Memory B cell (primary cell): ENCODE measurements around the gene PARP11.

Source experiments
- ATAC-seq: fragments of 150-1000 bp; cut with Tn5 transposase; 2 replicates; pipeline ENCODE4 v1.10.0; 2021; ENCODE audit warnings: low read depth, mild to moderate bottlenecking, moderate library complexity
- DNase-seq, 2 donors: peaks; one replicate each; pipeline ENCODE4 v3.0.0; 2022; ENCODE audit warnings: low spot score in 2 of 2
- H3K27ac Mint-ChIP-seq: one replicate; pipeline ENCODE4 v1.8.0; 2022; ENCODE audit warnings: mild to moderate bottlenecking, moderate library complexity, mixed read lengths
- H3K27me3 Mint-ChIP-seq: one replicate; pipeline ENCODE4 v1.8.0; 2022; ENCODE audit warnings: mixed read lengths
- H3K36me3 Mint-ChIP-seq: one replicate; pipeline ENCODE4 v1.8.0; 2022; ENCODE audit warnings: mild to moderate bottlenecking, mixed read lengths
- H3K4me1 Mint-ChIP-seq: one replicate; pipeline ENCODE4 v1.8.0; 2022; ENCODE audit warnings: mixed read lengths
- H3K4me3 Mint-ChIP-seq: one replicate; pipeline ENCODE4 v1.8.0; 2022; ENCODE audit warnings: mild to moderate bottlenecking, moderate library complexity, mixed read lengths
- H3K9me3 Mint-ChIP-seq: one replicate; pipeline ENCODE4 v1.8.0; 2022; ENCODE audit warnings: mixed read lengths

The PARP11 gene

GRCh38 chr12:3872800-3873636, at the start of gene PARP11:
PARP11 (minus strand) TSS chr12:3873399; CDS start chr12:3873229, 170 bp downstream.
- Mint-ChIP-seq H3K27ac (peak within 1 kb of the TSS; percentile 99), H3K4me1 (peaks cover 28% of the 10 kb centered on the region), H3K27me3 (peaks cover 4% of the 10 kb centered on the region), H3K36me3 (peaks cover 7% of the 10 kb centered on the region), H3K9me3 (no peaks in the 10 kb centered on the region), H3K4me3 (peak within 1 kb of the TSS; percentile 98)
- ATAC-seq (peak; percentile 95), DNase-seq (peak; percentile 91 to 95)

GRCh38 chr12:3922033-3922432, 48.8 kb upstream of the PARP11 start:
- DNase-seq, result no peak
- no peaks in the 10 kb centered on the region for H3K4me1 Mint-ChIP-seq
- ATAC-seq, result no peak
- H3K9me3 Mint-ChIP-seq, result no peaks in the 10 kb centered on the region
- peaks cover 2% of the 10 kb centered on the region for H3K36me3 Mint-ChIP-seq
- no peak overlapping the region for H3K27ac Mint-ChIP-seq
- H3K4me3 Mint-ChIP-seq, result no peak overlapping the region
- peaks cover 20% of the 10 kb centered on the region for H3K27me3 Mint-ChIP-seq

GRCh38 chr12:3921526-3921925, 48.3 kb upstream of the PARP11 start:
- peaks cover 20% of the 10 kb centered on the region for H3K27me3 Mint-ChIP-seq
- H3K4me3 Mint-ChIP-seq, result no peak overlapping the region
- no peaks in the 10 kb centered on the region for H3K4me1 Mint-ChIP-seq
- H3K36me3 Mint-ChIP-seq, result peaks cover 2% of the 10 kb centered on the region
- no peak for DNase-seq
- H3K9me3 Mint-ChIP-seq, result no peaks in the 10 kb centered on the region
- ATAC-seq, result no peak
- H3K27ac Mint-ChIP-seq, result no peak overlapping the region

GRCh38 chr12:3921151-3921471, 47.9 kb upstream of the PARP11 start:
- H3K9me3 Mint-ChIP-seq, result no peaks in the 10 kb centered on the region
- no peak overlapping the region for H3K4me3 Mint-ChIP-seq
- H3K4me1 Mint-ChIP-seq, result no peaks in the 10 kb centered on the region
- H3K27me3 Mint-ChIP-seq, result peaks cover 16% of the 10 kb centered on the region
- DNase-seq, result no peak
- ATAC-seq, result no peak
- no peaks in the 10 kb centered on the region for H3K36me3 Mint-ChIP-seq
- no peak overlapping the region for H3K27ac Mint-ChIP-seq

- no peak overlapping the region for H3K4me3 Mint-ChIP-seq
- H3K9me3 Mint-ChIP-seq, result no peaks in the 10 kb centered on the region
- no peak overlapping the region for H3K27ac Mint-ChIP-seq
- H3K27me3 Mint-ChIP-seq, result peaks cover 12% of the 10 kb centered on the region
- ATAC-seq, result no peak
- no peaks in the 10 kb centered on the region for H3K4me1 Mint-ChIP-seq
- no peaks in the 10 kb centered on the region for H3K36me3 Mint-ChIP-seq
- DNase-seq, result no peak
Observed at GRCh38 chr12:3920351-3921150, 47.4 kb upstream of the PARP11 start.

GRCh38 chr12:3913278-3913677, 40.1 kb upstream of the PARP11 start:
- H3K9me3 Mint-ChIP-seq, result peaks cover 10% of the 10 kb centered on the region
- peaks cover 2% of the 10 kb centered on the region for H3K36me3 Mint-ChIP-seq
- ATAC-seq (no peak), DNase-seq (no peak)
- peaks cover 2% of the 10 kb centered on the region for H3K27me3 Mint-ChIP-seq
- no peak overlapping the region for H3K4me3 Mint-ChIP-seq
- H3K4me1 Mint-ChIP-seq, result no peaks in the 10 kb centered on the region
- H3K27ac Mint-ChIP-seq, result no peak overlapping the region

- H3K4me1 Mint-ChIP-seq, result no peaks in the 10 kb centered on the region
- peaks cover 10% of the 10 kb centered on the region for H3K9me3 Mint-ChIP-seq
- H3K36me3 Mint-ChIP-seq, result peaks cover 2% of the 10 kb centered on the region
- H3K27ac Mint-ChIP-seq, result no peak overlapping the region
- no peak overlapping the region for H3K4me3 Mint-ChIP-seq
- no peak for DNase-seq
- peaks cover 2% of the 10 kb centered on the region for H3K27me3 Mint-ChIP-seq
- no peak for ATAC-seq
Observed at GRCh38 chr12:3912863-3913262, 39.7 kb upstream of the PARP11 start.

- no peak overlapping the region for H3K27ac Mint-ChIP-seq
- ATAC-seq, result no peak
- H3K27me3 Mint-ChIP-seq, result peaks cover 3% of the 10 kb centered on the region
- peaks cover 10% of the 10 kb centered on the region for H3K9me3 Mint-ChIP-seq
- no peak for DNase-seq
- H3K36me3 Mint-ChIP-seq, result peaks cover 2% of the 10 kb centered on the region
- no peaks in the 10 kb centered on the region for H3K4me1 Mint-ChIP-seq
- no peak overlapping the region for H3K4me3 Mint-ChIP-seq
Observed at GRCh38 chr12:3911409-3911808, 38.2 kb upstream of the PARP11 start.

- no peaks in the 10 kb centered on the region for H3K4me1 Mint-ChIP-seq
- no peak overlapping the region for H3K4me3 Mint-ChIP-seq
Observed at GRCh38 chr12:3905664-3906063, 32.5 kb upstream of the PARP11 start.

GRCh38 chr12:3904999-3905398, 31.8 kb upstream of the PARP11 start:
- DNase-seq (no peak), ATAC-seq (no peak)
- Mint-ChIP-seq H3K27ac (no peak overlapping the region), H3K4me1 (no peaks in the 10 kb centered on the region), H3K4me3 (no peak overlapping the region), H3K27me3 (peaks cover 8% of the 10 kb centered on the region), H3K36me3 (peaks cover 2% of the 10 kb centered on the region), H3K9me3 (peaks cover 2% of the 10 kb centered on the region)

More at GRCh38 chr12:3905664-3906063, 32.5 kb upstream of the PARP11 start:
- H3K36me3 Mint-ChIP-seq, result peaks cover 2% of the 10 kb centered on the region
- no peak overlapping the region for H3K27ac Mint-ChIP-seq
- ATAC-seq (no peak), DNase-seq (no peak)
- H3K27me3 Mint-ChIP-seq, result peaks cover 6% of the 10 kb centered on the region
- H3K9me3 Mint-ChIP-seq, result peaks cover 2% of the 10 kb centered on the region

- no peaks in the 10 kb centered on the region for H3K4me1 Mint-ChIP-seq
- peaks cover 12% of the 10 kb centered on the region for H3K27me3 Mint-ChIP-seq
Observed at GRCh38 chr12:3902921-3903320, 29.7 kb upstream of the PARP11 start.

GRCh38 chr12:3901116-3901515, 27.9 kb upstream of the PARP11 start:
- H3K27ac Mint-ChIP-seq, result no peak overlapping the region
- peaks cover 2% of the 10 kb centered on the region for H3K36me3 Mint-ChIP-seq
- H3K4me1 Mint-ChIP-seq, result peaks cover 2% of the 10 kb centered on the region
- H3K9me3 Mint-ChIP-seq, result peaks cover 2% of the 10 kb centered on the region
- ATAC-seq (no peak), DNase-seq (no peak)
- H3K27me3 Mint-ChIP-seq, result peaks cover 11% of the 10 kb centered on the region
- no peak overlapping the region for H3K4me3 Mint-ChIP-seq

More at GRCh38 chr12:3902921-3903320, 29.7 kb upstream of the PARP11 start:
- Mint-ChIP-seq H3K36me3 (peaks cover 2% of the 10 kb centered on the region), H3K4me3 (no peak overlapping the region), H3K27ac (no peak overlapping the region), H3K9me3 (peaks cover 2% of the 10 kb centered on the region)
- DNase-seq (no peak), ATAC-seq (no peak)

GRCh38 chr12:3898756-3899155, 25.6 kb upstream of the PARP11 start:
- H3K36me3 Mint-ChIP-seq, result peaks cover 2% of the 10 kb centered on the region
- no peak for ATAC-seq
- H3K27me3 Mint-ChIP-seq, result peaks cover 10% of the 10 kb centered on the region
- H3K27ac Mint-ChIP-seq, result no peak overlapping the region
- DNase-seq, result no peak
- peaks cover 2% of the 10 kb centered on the region for H3K9me3 Mint-ChIP-seq
- H3K4me3 Mint-ChIP-seq, result no peak overlapping the region
- peaks cover 2% of the 10 kb centered on the region for H3K4me1 Mint-ChIP-seq

GRCh38 chr12:3897371-3897971, 24.3 kb upstream of the PARP11 start:
- Mint-ChIP-seq H3K27me3 (peaks cover 8% of the 10 kb centered on the region), H3K27ac (no peak overlapping the region), H3K4me1 (peaks cover 2% of the 10 kb centered on the region), H3K36me3 (no peaks in the 10 kb centered on the region), H3K9me3 (no peaks in the 10 kb centered on the region), H3K4me3 (no peak overlapping the region)
- ATAC-seq (no peak), DNase-seq (no peak)
